G401.6 (cell line): ENCODE data around the gene RPS8.
A peak's percentile ranks its signal among the peaks of the same experiment; 100 is the strongest.
"Not testable (repeated sequence)": the region's sequence is repeated elsewhere in the genome, so short reads cannot be mapped to it uniquely, and the experiment has no call there.

Experiments used
- FAIRE-seq: peaks from 2 replicates; lab custom pipeline; 2012; peaks lifted over from hg19 to GRCh38; lab: Jason Lieb, UNC

The RPS8 gene

DNA sequence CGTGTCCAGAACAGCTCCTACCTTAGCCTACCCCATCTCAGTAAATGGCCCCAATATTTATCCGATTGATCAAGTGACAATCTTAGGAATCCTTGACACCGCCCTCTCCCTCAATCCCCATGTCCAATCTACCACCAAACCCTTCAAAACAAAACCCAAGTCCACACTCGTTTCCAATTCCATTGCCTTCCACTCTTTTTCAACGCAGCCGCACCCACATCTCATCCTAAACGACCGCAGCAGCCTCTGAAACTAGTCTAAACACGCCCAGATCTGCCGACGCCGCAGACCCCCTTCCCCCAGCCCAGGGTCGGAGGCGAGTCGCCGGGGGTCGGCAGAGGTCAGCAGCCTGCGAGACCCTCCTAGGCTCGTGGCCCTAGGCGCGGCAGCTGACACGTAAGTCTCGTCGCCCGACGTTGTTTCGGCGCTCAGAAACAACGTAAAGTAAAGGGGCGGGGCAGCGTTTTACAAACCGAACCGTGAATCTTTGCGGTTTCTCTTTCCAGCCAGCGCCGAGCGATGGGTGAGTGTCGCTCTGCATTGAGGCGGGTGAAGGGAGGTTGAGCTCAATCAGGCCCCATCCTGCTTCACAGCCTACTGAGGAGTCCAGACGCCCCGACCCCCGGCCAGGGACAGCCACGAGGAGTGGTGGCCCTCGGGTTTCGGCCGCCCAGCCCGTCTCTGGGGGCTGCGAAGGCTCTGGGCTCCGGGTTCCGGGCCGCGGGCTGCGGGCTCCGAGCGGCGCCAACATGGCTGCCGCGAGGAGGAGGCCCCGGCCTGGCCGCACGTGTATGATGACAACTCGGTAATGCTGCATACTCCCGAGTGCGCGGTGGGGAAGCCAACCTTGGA lies at the start of gene RPS8:
TSS of gene RPS8 (plus strand) at position 463 of the 852 bp plus-strand sequence. CDS start at position 520, 57 bp downstream.
- FAIRE-seq, result peak; percentile 72

DNA sequence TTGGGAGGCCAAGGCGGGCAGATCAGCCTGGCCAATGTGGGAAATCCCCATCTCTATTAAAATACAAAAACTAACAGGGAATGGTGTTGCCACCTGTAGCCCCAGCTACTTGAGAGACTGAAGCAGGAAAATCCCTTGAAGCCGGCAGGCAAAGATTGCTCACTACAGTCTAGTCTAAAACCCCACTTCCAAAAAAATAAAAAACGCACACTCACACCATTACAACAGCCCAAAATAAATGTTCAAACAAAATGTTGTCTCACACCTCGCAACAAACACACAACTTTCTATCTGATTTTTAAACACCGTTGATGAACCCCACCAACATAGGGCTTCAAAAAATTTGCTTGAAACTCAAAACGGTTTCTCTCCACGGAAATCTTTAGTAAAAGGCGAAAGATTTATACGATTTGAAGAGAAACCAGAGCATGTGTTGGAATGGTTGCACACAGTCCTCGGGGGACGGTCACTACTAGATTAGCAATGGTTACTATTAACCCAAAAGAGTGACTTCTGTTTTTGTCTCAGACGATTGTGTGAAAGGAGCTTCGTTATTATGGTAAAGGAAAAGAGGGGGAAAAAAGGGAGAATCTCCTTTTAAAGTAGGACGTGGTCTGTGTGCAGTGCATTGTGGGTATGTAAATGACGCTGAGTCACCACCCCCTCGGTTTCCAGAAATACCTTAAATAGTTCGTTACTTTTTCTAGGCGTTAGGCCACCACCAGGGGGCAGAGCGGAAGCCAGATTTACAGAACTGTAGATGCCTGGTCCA lies 44.4 kb upstream of the RPS8 start, which contains the start of gene RNU5D-1:
TSS of gene RNU5D-1 (minus strand) at position 430 of the 772 bp plus-strand sequence.
- FAIRE-seq, result no peak

DNA sequence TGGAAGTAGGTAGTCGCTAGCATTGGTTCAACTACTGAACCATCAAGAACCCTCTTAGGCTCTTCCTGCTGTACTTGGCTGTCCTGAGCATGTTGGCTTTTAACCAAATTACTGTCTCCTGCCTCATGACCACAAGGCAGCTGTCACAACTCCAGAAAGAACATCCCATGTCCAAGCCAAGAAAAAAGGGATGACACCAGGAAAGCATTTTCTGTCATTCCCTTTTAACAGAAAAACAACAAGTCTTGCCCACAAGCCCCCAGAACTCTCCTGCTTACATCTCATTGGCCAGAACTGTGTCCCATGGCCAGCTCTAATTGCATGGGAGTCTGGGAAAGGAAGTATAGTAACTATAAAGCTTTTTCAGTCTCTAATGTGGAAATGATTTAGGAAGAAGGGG lies 42.0 kb upstream of the RPS8 start:
- no peak for FAIRE-seq

DNA sequence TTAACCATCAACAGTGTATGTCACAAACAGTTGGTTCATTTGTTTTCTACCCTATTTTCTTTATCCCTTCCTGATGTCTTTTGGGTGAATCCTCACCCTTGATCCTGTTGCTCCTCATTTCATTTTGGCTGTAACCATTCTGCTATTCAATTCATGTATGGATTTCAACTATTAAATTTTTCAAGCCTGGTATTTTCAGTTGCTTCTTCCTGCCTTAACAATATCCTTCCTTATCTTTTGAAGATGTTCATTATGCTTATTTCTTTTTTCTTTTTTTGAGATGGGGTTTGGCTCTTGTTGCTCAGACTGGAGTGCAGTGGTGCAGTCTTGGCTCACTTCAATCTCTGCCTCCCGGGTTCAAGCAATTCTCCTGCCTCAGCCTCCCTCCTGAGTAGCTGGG lies 41.6 kb upstream of the RPS8 start:
- no peak for FAIRE-seq

DNA sequence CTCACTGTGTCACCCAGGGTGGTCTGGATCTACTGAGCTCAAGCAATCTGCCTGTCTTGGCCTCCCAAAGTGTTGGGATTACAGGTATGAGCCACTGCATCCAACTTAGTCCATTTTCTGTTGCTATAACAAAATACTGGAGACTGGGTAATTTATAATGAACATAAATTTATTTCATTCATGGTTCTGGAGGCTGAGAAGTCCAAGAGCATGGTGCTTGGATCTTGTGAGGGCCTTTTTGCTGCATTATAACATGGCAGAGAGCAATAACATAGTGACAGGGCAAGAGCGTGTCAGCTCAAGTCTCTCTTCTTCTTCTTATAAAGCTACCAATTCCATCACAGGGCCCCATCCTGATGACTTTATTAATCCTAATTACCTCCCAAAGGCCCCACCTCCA lies 39.3 kb upstream of the RPS8 start:
- no peak for FAIRE-seq

DNA sequence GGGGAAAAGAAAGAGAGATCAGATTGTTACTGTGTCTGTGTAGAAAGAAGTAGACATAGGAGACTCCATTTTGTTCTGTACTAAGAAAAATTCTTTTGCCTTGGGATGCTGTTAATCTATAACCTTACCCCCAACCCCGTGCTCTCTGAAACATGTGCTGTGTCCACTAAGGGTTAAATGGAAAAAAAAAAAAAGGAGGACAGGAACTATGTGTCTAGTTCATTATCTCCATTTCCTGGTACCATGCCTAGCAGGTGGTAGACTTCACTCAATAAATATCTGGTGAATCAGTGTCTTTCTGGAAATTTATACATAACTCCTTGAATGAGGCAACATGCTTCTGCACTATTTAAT lies 36.4 kb upstream of the RPS8 start:
- FAIRE-seq, result not testable (repeated sequence)

DNA sequence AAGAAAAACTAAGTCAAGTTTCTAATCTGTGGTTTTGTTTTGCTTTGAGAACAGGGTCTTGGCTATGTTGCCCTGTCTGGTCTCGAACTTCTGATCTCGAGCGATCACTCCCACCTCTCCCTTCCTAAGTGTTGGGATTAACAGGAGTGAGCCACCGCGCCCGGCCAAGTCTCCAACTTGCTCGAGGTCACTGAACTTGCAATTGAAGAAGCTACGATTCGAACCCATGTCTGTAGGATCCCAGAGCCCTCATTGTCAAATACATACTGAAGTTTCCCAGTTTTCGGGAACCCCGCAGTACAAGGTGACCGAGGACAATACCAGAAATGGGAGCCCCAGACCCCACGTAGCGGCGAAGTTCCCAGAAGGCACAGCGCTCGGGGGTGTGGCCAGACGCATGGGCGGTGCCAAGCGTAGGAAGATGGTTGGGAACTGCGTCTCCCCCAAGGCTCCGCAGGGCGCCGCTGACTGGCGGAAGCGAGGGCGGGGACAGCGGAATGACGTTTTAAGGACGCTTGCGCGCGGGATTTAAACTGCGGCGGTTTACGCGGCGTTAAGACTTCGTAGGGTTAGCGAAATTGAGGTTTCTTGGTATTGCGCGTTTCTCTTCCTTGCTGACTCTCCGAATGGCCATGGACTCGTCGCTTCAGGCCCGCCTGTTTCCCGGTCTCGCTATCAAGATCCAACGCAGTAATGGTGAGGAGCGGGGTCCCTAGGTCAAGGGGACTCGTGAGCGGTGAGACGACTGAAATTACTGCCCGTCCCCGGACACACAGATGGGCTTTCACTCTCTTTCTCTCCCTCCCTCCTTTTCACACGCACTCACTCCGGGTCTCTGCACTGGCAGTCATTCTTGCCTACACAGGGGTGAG lies 35.8 kb upstream of the RPS8 start, which contains the start of gene KIF2C:
TSS of gene KIF2C (plus strand) at position 531 of the 872 bp plus-strand sequence. CDS start at position 627, 96 bp downstream.
- FAIRE-seq, result peak; percentile 98

DNA sequence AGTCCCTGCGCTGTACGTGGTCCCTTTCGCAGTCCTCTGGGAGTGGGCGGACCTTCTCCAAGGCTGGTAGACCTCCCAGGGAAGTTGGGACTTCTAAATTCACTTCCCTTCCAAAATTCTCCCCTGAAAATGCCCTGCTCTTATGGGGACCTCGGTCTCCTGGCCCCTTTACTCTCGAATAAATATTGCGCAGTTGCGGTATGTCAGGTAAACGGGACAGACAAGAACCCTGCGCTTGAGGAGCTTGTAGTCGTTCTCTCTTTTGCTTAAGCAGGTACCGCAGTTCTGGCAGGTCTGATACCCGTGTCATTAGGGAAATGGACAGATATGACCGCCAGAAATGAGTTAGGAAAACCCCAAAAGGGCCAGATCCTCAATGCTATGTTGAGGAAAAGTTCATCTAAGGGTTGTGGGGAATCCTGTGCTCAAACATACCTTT lies 35.1 kb upstream of the RPS8 start:
- no peak for FAIRE-seq

DNA sequence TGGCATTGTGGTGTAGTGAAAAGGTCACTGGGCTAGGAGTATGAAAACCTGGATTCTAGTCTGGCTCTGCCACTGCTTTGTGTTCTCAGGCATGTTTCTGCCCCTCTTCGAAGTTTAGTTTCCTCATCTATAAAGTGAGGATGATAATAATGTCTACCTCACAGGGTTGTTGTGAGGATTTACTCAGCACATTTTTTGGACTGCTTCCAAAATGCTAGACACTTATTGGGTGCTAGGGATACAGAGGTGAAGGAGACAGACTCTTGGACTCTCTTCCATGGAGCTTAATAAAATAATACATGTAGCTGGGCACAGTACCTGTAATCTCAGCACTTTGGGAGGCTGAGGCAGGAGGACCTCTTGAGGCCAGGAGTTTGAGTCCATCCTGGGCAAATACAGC lies 32.1 kb upstream of the RPS8 start:
- FAIRE-seq, result no peak

DNA sequence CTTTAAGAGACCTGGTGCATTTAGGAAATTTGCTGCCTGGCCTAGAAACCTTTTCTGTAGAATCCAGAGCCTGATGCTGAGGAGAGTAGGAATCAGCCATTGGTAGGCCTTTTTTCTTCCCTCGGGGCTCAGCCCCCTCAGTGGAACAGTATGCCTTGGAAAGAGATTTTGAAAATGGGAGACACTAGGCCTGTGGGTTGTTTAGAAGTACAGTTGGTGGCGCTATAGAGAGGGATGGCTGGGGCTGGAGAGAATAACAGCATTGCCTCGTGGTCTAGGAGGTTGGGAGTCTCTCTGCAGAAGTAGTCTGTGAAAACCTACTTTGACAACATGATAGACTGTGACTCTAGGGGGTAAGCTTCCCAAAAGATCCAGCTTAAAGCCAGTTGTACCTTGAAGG lies 27.5 kb upstream of the RPS8 start:
- no peak for FAIRE-seq

DNA sequence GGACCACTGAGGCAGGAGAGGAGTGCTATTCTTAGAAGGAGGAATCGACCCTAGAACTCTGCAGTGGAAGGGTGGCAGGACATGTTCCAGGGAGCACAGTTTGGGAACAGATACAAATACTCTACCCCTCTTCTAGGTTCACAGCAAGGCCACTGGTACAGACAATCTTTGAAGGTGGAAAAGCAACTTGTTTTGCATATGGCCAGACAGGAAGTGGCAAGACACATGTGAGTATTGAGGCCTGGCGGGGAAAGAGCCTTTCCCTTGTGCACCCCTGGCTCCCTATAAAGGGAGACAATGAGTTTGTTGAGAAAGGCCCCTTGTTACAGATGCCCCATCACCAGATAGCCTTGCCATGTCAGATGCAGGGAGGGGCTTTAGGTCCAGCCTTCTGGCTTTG lies 17.9 kb upstream of the RPS8 start:
- no peak for FAIRE-seq

DNA sequence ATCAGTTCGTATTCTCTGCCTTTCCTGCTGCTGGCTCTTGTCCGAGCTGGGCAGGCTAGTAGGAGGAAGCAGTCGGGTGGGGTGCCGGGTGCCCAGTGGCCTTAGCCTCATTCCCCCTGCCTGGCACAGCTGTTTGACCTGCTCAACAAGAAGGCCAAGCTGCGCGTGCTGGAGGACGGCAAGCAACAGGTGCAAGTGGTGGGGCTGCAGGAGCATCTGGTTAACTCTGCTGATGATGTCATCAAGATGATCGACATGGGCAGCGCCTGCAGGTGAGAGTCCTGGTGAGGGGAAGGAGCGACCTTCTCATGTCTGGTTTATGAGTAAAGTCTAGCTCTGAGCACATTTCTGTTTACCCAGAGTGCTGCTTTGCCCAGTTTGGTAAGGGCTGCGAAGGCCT lies 16.3 kb upstream of the RPS8 start:
- no peak for FAIRE-seq

DNA sequence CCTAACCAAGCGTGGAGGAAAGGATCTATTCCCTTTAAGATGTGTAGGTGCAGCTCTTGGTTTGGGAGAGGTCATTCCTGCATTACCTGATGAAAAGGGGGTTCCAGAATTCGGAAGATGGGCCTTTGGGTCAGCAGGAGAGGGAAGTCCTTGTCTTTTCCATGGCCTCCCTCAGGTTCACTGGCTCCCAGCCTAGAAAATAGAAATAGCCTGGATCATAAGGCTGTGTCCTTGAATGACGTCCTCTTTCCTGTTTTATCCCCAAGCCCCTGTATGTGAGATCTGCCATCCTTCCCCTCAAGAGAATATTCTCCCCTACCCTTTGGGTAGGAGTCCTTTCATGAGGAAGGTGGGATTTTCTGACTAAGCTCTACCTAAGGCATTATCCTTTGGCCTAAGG lies 14.5 kb upstream of the RPS8 start:
- no peak for FAIRE-seq

DNA sequence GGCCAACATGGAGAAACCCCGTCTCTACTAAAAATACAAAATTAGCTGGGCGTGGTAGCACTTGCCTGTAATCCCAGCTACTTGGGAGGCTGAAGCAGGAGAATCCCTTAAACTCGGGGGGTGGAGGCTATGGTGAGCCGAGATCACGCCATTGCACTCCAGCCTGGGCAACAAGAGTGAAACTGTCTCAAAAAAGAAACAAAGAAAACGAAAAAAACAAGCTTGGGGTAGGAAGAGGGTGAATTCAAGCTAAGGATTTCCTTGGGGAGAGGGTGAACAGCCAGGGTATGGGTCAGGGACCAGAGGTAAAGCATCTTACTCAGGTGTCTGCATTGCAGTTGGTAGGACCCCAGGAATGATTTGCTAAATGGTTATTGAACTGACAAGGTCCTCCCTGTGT lies 8.9 kb upstream of the RPS8 start:
- FAIRE-seq, result not testable (repeated sequence)

DNA sequence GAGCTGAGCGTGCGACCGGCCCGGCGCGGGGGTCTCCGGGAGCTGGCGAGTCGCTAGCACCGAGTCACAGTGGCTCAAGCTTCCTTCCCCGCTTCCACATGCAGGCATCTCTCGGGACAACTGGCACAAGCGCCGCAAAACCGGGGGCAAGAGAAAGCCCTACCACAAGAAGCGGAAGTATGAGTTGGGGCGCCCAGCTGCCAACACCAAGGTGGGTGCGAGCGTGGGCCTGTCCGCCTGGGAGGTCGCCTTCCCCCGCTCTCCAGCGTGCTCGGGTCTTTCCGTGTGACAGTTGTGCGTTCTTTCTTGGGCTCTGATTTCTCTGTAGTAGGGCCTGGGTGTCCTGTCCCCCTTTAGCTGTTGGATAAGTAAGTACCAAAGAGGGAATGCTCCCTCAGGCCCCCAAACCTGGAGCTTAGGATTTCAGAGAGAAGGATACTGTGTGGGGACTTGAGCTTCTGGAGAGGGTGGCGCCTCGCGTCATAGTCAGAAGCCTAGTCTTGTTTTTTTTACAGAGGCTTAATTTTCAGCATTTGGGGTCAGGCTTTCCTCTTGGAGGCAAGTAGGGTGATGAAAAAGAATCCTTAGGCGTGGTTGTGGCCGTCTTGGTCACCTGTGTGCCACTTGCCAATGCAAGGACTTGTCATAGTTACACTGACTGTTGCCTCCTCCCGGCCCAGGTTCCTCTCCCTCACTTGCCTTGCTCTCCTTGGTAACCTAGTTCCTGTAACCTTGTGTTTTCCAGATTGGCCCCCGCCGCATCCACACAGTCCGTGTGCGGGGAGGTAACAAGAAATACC lies 790 bp downstream of the RPS8 start:
- FAIRE-seq, result no peak

DNA sequence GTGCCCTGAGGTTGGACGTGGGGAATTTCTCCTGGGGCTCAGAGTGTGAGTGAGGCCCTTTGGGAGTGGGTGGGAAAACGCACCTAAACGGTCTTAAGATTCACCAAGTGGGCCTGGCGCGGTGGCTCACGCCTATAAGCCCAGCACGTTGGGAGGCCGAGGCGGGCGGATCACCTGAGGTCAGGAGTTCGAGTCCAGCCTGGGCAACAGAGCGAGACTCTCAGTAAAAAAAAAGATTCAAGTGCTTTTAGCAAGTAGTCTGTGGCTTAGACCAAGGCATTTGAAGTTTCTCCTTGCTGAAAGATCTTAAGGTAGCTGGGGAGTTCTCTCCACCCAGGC lies 1.4 kb downstream of the RPS8 start:
- FAIRE-seq, result no peak

DNA sequence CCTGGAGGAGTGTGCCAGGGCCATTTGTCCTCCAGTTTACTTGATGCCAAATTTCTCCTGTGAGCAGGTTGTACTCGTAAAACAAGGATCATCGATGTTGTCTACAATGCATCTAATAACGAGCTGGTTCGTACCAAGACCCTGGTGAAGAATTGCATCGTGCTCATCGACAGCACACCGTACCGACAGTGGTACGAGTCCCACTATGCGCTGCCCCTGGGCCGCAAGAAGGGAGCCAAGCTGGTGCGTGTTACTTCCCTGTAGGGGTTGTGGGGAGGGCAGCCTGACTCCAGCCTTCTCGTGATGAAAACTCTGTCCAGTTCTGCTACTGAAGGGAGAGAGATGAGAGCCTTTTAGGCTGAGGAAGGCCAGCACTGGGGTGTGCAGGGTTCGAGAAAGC lies 2.2 kb downstream of the RPS8 start:
- FAIRE-seq, result no peak

DNA sequence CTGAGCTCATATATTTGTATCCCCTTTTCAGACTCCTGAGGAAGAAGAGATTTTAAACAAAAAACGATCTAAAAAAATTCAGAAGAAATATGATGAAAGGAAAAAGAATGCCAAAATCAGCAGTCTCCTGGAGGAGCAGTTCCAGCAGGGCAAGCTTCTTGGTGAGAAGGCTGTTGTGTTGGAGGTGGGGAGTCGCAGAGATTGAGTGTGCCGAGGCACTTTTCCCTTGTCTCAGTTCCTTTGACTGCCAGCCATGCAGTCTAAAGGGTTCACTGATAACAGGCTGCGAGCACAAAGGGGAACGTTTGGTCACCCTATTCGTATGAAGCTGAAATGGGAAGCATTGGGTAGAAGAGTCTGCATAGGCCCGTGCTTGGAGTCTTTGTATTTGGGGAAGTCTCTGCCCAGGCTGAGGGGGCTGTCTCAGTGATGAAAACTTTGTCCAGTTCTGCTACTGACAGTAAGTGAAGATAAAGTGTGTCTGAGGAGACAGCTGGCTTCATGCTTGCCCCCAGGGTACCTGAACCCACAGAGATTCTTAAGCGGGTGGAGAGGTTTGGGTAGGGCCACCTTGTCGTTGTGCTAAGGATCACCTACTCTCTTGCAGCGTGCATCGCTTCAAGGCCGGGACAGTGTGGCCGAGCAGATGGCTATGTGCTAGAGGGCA lies 2.8 kb downstream of the RPS8 start:
- FAIRE-seq, result no peak

DNA sequence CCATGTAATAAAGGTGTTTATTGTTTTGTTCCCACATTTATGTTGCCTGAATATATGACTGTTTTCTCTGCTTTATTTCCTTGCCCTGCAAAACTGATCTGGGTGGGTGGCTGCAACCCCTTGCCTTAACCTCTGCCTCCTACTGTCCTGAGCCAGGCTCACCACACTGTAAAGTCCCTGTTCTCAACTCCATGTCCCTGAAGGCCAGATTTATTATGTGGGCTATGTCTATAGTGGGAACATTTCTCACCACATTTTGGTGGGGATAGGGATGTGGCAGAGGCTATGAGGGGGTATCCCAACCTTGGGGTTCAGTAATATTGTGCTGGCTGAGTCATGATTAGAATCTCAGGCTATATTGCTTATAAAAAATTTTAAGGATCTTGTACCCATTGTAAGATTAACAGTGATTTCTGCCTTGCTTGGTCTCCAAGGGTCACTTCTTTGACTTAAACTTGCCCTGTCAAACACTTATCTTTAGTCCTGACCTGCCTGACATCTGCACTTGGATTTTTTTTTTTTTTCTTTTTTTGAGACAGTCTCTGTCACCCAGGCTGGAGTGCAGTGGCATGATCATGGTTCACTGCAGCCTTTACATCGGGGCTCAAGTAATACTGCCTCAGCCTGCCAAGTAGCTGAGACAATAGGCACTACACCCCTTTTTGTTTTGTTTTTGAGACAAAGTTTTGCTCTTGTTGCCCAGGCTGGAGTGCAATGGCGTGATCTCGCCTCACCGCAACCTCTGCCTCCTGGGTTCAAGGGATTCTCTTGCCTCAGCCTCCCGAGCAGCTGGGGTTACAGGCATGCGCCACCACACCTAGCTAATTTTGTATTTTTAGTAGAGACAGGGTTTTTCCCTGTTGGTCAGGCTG lies 3.6 kb downstream of the RPS8 start:
- no peak for FAIRE-seq

DNA sequence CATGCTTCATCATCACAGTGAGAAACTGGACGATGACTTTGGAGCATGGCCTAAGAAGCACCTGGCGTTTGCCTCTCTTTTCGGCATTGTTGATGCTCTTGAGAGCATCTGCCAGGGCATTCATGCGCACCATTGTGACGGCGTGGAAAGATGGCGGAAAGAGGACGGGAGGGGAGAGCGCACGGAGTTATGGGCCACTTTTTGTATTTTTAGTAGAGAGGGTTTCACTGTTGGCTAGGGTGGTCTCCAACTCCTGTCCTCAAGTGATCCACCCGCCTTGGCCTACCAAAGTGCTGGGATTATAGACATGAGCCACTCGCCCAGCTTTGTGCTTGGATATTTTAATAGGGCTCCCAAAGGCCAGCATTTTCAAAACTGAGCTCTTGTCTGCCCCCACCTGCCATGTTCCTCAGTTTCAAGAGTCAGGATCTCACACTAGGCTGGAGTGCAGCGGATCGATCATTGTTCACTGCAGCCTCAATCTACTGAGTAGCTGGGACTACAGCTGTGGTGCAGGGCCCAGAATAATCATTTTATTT lies 5.3 kb downstream of the RPS8 start:
- FAIRE-seq, result peak; percentile 46
